ENCODE results near the gene LIPC. TPM values are rescaled to one million over a fixed set of nuclear protein-coding genes. Genes with fewer than 3 reads are reported as not detected.

Gene LIPC
- total and polyA plus RNA-seq, 2 donors (not counting 1 experiment from before 2014, with no cell fraction given): 0.82 to 4.0 TPM

- Histone ChIP-seq H3K79me2 (ENCODE audit: control insufficient read depth, insufficient read depth, low read length) (no peaks in the 10 kb centered on the region), H4K20me1 (ENCODE audit: control insufficient read depth, extremely low read depth, insufficient read depth, low read length) (no peaks in the 10 kb centered on the region), H3K27ac (ENCODE audit: insufficient read depth, low read length) (no peak overlapping the region), H2AFZ (ENCODE audit: low read length) (no peak overlapping the region), H3K27me3 (ENCODE audit: control insufficient read depth, insufficient read depth, low read length) (no peaks in the 10 kb centered on the region), H3K4me3 (replicated peaks in 1 of 4; ENCODE audit: control extremely low read depth in 1 of 4, insufficient read depth in 1 of 4, low read depth in 3 of 4, low read length in 4 of 4) (no peak overlapping the region), H3K9me3 (ENCODE audit: control insufficient read depth, insufficient read depth, low read depth, low read length) (no peaks in the 10 kb centered on the region), H3K9ac (ENCODE audit: insufficient read depth, low read length) (no peak overlapping the region), H3K4me1 (ENCODE audit: control insufficient read depth, extremely low read depth, insufficient read depth, low read length) (no peaks in the 10 kb centered on the region), H3K4me2 (ENCODE audit: extremely low read depth, insufficient read depth, low read length) (no peak overlapping the region), H3K36me3 (ENCODE audit: control insufficient read depth, insufficient read depth, low read length) (no peaks in the 10 kb centered on the region)
- TF ChIP-seq EZH2 (IDR thresholded peaks at IDR 0.05; ENCODE audit: low read length, missing control alignments): no peak
- TF ChIP-seq CTCF (conservative IDR thresholded peaks at IDR 0.05 in 1 of 2, IDR thresholded peaks at IDR 0.05 in 1 of 2; ENCODE audit: low read depth in 1 of 2, low read length in 2 of 2): no peak
- no peak for DNase-seq (ENCODE audit: low read depth in 2 of 2)
Observed at GRCh38 chr15:58564981-58565380, 133.2 kb downstream of the LIPC start.

- H3K9ac ChIP-seq (ENCODE audit: insufficient read depth, low read length): no peak overlapping the region
- no peak overlapping the region for H3K27ac ChIP-seq (ENCODE audit: insufficient read depth, low read length)
- no peak overlapping the region for H2AFZ ChIP-seq (ENCODE audit: low read length)
- DNase-seq (ENCODE audit: low read depth in 2 of 2): no peak
- no peaks in the 10 kb centered on the region for H4K20me1 ChIP-seq (ENCODE audit: control insufficient read depth, extremely low read depth, insufficient read depth, low read length)
- H3K36me3 ChIP-seq (ENCODE audit: control insufficient read depth, insufficient read depth, low read length): no peaks in the 10 kb centered on the region
- no peaks in the 10 kb centered on the region for H3K9me3 ChIP-seq (ENCODE audit: control insufficient read depth, insufficient read depth, low read depth, low read length)
- no peaks in the 10 kb centered on the region for H3K79me2 ChIP-seq (ENCODE audit: control insufficient read depth, insufficient read depth, low read length)
- H3K27me3 ChIP-seq (ENCODE audit: control insufficient read depth, insufficient read depth, low read length): no peaks in the 10 kb centered on the region
- no peaks in the 10 kb centered on the region for H3K4me1 ChIP-seq (ENCODE audit: control insufficient read depth, extremely low read depth, insufficient read depth, low read length)
- H3K4me2 ChIP-seq (ENCODE audit: extremely low read depth, insufficient read depth, low read length): no peak overlapping the region
- TF ChIP-seq CTCF (conservative IDR thresholded peaks at IDR 0.05 in 1 of 2, IDR thresholded peaks at IDR 0.05 in 1 of 2; ENCODE audit: low read depth in 1 of 2, low read length in 2 of 2) (no peak), EZH2 (IDR thresholded peaks at IDR 0.05; ENCODE audit: low read length, missing control alignments) (no peak)
- H3K4me3 ChIP-seq (replicated peaks in 1 of 4; ENCODE audit: control extremely low read depth in 1 of 4, insufficient read depth in 1 of 4, low read depth in 3 of 4, low read length in 4 of 4): no peak overlapping the region
Observed at GRCh38 chr15:58565619-58566018, 133.8 kb downstream of the LIPC start.

- Histone ChIP-seq H3K9me3 (ENCODE audit: control insufficient read depth, insufficient read depth, low read depth, low read length) (no peaks in the 10 kb centered on the region), H3K27ac (ENCODE audit: insufficient read depth, low read length) (no peak overlapping the region)
- DNase-seq (ENCODE audit: low read depth in 2 of 2): no peak
Observed at GRCh38 chr15:58566029-58566428, 134.2 kb downstream of the LIPC start.

More at GRCh38 chr15:58566029-58566428, 134.2 kb downstream of the LIPC start:
- Histone ChIP-seq H3K9ac (ENCODE audit: insufficient read depth, low read length) (no peak overlapping the region), H3K36me3 (ENCODE audit: control insufficient read depth, insufficient read depth, low read length) (no peaks in the 10 kb centered on the region), H3K27me3 (ENCODE audit: control insufficient read depth, insufficient read depth, low read length) (no peaks in the 10 kb centered on the region), H3K79me2 (ENCODE audit: control insufficient read depth, insufficient read depth, low read length) (no peaks in the 10 kb centered on the region), H3K4me3 (replicated peaks in 1 of 4; ENCODE audit: control extremely low read depth in 1 of 4, insufficient read depth in 1 of 4, low read depth in 3 of 4, low read length in 4 of 4) (no peak overlapping the region), H3K4me2 (ENCODE audit: extremely low read depth, insufficient read depth, low read length) (no peak overlapping the region), H3K4me1 (ENCODE audit: control insufficient read depth, extremely low read depth, insufficient read depth, low read length) (no peaks in the 10 kb centered on the region), H2AFZ (ENCODE audit: low read length) (no peak overlapping the region), H4K20me1 (ENCODE audit: control insufficient read depth, extremely low read depth, insufficient read depth, low read length) (no peaks in the 10 kb centered on the region)
- TF ChIP-seq CTCF (conservative IDR thresholded peaks at IDR 0.05 in 1 of 2, IDR thresholded peaks at IDR 0.05 in 1 of 2; ENCODE audit: low read depth in 1 of 2, low read length in 2 of 2) (no peak), EZH2 (IDR thresholded peaks at IDR 0.05; ENCODE audit: low read length, missing control alignments) (no peak)
